ENCODE measurements around the gene ZNF584.

The ZNF584 gene

DNA sequence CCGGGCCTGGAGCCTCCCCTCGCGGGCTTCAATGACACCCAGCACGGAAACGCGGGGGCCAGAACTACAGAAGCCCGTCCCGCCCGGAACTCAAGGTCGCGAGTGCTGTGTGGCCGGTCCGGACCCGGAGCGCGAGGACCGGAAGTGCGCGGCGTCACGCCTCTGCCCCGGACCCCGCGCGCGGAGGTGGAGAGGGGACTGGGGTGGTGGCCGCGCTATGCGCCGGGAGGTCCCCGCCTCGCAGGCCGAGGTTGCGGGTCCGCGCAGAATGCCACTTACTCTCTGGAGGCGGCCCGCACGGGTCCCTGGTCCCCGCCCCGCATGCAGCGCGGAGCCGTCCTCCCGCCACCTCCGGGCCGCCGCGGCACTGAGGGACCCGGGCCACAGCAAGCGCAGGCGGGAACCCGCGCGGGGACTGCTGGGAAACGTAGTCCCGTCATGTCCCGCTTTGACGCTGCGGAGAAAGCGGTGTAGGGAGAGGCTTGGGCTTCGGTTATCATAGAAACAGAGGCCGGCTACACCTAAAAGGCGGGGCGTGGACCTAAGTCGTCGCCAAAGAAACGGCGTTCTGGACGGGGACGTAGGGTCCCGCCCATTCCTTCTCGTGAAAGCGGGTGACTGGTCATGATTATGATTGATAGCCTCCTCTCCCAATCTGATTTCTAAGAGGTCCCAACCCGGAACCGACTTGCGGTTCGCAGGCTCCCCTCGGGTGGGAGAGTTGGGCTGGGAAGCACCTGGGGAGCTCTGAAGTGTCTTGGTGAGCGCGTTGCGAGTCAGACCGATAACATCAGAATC lies 27.6 kb upstream of the ZNF584 start, which contains the start of gene ZNF837 (continued):
- TF ChIP-seq, protein P1, sequence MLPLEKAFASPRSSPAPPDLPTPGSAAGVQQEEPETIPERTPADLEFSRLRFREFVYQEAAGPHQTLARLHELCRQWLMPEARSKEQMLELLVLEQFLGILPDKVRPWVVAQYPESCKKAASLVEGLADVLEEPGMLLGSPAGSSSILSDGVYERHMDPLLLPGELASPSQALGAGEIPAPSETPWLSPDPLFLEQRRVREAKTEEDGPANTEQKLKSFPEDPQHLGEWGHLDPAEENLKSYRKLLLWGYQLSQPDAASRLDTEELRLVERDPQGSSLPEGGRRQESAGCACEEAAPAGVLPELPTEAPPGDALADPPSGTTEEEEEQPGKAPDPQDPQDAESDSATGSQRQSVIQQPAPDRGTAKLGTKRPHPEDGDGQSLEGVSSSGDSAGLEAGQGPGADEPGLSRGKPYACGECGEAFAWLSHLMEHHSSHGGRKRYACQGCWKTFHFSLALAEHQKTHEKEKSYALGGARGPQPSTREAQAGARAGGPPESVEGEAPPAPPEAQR (tag by site-specific recombination; IDR thresholded peaks at IDR 0.05), result peak; percentile 84
- peak; percentile 95 for TF ChIP-seq ZNF335 (tag by site-specific recombination; conservative IDR thresholded peaks at IDR 0.05)
- TF ChIP-seq YY2 (tag by site-specific recombination; IDR thresholded peaks at IDR 0.05), result peak; percentile 88
- TF ChIP-seq ZNF341 (tag by site-specific recombination; IDR thresholded peaks at IDR 0.05; ENCODE audit: low read depth), result no peak
- TF ChIP-seq ZNF701 (tag by site-specific recombination; IDR thresholded peaks at IDR 0.05), result no peak
- no peak for TF ChIP-seq ZNF776 (tag by site-specific recombination; IDR thresholded peaks at IDR 0.05; ENCODE audit: borderline replicate concordance)
- peak; percentile 84 for TF ChIP-seq ZNF10 (tag by site-specific recombination; IDR thresholded peaks at IDR 0.05)
- no peak; the same call in 1 of the 2 replicates for TF ChIP-seq TRIM28 (IDR thresholded peaks at IDR 0.05; ENCODE audit: borderline replicate concordance, low read length)
- TF ChIP-seq IKZF3 (tag by site-specific recombination; IDR thresholded peaks at IDR 0.05), result no peak
- peak; percentile 98 for TF ChIP-seq GLI4 (tag by site-specific recombination; IDR thresholded peaks at IDR 0.05)
- TF ChIP-seq ZNF2 (tag by site-specific recombination; IDR thresholded peaks at IDR 0.05), result peak; percentile 89
- no peak for TF ChIP-seq ZNF155 (tag by site-specific recombination; IDR thresholded peaks at IDR 0.05)
- peak; percentile 44; the same call in 1 of the 2 replicates for TF ChIP-seq GLIS1 (tag by site-specific recombination; IDR thresholded peaks at IDR 0.05)
- TF ChIP-seq ZNF157 (tag by site-specific recombination; IDR thresholded peaks at IDR 0.05), result no peak
- 0 out of 2 replicates have a peak, but pooled peaks have one; percentile 9 for TF ChIP-seq ZNF560 (tag by site-specific recombination; IDR thresholded peaks at IDR 0.05; ENCODE audit: borderline replicate concordance)
- TF ChIP-seq ZNF140 (tag by site-specific recombination; IDR thresholded peaks at IDR 0.05), result no peak
- 0 out of 2 replicates have a peak, but pooled peaks have one; percentile 11 for TF ChIP-seq ZNF223 (tag by site-specific recombination; IDR thresholded peaks at IDR 0.05)
- no peak for TF ChIP-seq ZNF654 (tag by site-specific recombination; IDR thresholded peaks at IDR 0.05; ENCODE audit: low read depth)
- peak; percentile 67; the same call in 1 of the 2 replicates for TF ChIP-seq TCF7L2 (IDR thresholded peaks at IDR 0.05; ENCODE audit: borderline replicate concordance, low read depth, low read length)
- TF ChIP-seq ZBTB8A (tag by site-specific recombination; IDR thresholded peaks at IDR 0.05), result peak; percentile 59
- no peak for TF ChIP-seq ZNF266 (tag by site-specific recombination; IDR thresholded peaks at IDR 0.05; ENCODE audit: low read depth)
- peak; percentile 78; the same call in 1 of the 2 replicates for TF ChIP-seq ZSCAN16 (tag by site-specific recombination; IDR thresholded peaks at IDR 0.05)
- peak; percentile 100 for TF ChIP-seq ZSCAN30 (tag by site-specific recombination; IDR thresholded peaks at IDR 0.05)
- TF ChIP-seq ZNF529 (tag by site-specific recombination; IDR thresholded peaks at IDR 0.05; ENCODE audit: insufficient replicate concordance), result no peak
- TF ChIP-seq ZNF843 (tag by site-specific recombination; IDR thresholded peaks at IDR 0.05), result peak; percentile 73
- TF ChIP-seq, protein P2, sequence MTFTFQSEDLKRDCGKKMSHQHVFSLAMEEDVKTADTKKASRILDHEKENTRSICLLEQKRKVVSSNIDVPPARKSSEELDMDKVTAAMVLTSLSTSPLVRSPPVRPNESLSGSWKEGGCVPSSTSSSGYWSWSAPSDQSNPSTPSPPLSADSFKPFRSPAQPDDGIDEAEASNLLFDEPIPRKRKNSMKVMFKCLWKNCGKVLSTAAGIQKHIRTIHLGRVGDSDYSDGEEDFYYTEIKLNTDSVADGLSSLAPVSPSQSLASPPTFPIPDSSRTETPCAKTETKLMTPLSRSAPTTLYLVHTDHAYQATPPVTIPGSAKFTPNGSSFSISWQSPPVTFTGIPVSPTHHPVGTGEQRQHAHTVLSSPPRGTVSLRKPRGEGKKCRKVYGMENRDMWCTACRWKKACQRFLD (tag by site-specific recombination; IDR thresholded peaks at IDR 0.05), result no peak
- TF ChIP-seq ZNF274 (IDR thresholded peaks at IDR 0.05; ENCODE audit: low read length), result no peak
- no peak for TF ChIP-seq ZNF274 (tag by site-specific recombination; IDR thresholded peaks at IDR 0.05; ENCODE audit: borderline replicate concordance)
- TF ChIP-seq BCL11B (tag by site-specific recombination; IDR thresholded peaks at IDR 0.05; ENCODE audit: low read depth), result no peak; the same call in 1 of the 2 replicates
- TF ChIP-seq, protein P3, sequence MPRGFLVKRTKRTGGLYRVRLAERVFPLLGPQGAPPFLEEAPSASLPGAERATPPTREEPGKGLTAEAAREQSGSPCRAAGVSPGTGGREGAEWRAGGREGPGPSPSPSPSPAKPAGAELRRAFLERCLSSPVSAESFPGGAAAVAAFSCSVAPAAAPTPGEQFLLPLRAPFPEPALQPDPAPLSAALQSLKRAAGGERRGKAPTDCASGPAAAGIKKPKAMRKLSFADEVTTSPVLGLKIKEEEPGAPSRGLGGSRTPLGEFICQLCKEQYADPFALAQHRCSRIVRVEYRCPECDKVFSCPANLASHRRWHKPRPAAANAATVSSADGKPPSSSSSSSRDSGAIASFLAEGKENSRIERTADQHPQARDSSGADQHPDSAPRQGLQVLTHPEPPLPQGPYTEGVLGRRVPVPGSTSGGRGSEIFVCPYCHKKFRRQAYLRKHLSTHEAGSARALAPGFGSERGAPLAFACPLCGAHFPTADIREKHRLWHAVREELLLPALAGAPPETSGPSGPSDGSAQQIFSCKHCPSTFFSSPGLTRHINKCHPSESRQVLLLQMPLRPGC (tag by site-specific recombination; IDR thresholded peaks at IDR 0.05), result peak; percentile 79
- TF ChIP-seq GFI1B (tag by site-specific recombination; IDR thresholded peaks at IDR 0.05), result 0 out of 2 replicates have a peak, but pooled peaks have one; percentile 29
- 0 out of 2 replicates have a peak, but pooled peaks have one; percentile 35 for TF ChIP-seq ZNF146 (tag by site-specific recombination; IDR thresholded peaks at IDR 0.05)
- TF ChIP-seq, protein P4, sequence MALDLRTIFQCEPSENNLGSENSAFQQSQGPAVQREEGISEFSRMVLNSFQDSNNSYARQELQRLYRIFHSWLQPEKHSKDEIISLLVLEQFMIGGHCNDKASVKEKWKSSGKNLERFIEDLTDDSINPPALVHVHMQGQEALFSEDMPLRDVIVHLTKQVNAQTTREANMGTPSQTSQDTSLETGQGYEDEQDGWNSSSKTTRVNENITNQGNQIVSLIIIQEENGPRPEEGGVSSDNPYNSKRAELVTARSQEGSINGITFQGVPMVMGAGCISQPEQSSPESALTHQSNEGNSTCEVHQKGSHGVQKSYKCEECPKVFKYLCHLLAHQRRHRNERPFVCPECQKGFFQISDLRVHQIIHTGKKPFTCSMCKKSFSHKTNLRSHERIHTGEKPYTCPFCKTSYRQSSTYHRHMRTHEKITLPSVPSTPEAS (tag by site-specific recombination; IDR thresholded peaks at IDR 0.05), result peak; percentile 75
- TF ChIP-seq RBAK (tag by site-specific recombination; IDR thresholded peaks at IDR 0.05), result no peak
- peak; percentile 96 for TF ChIP-seq ZNF580 (tag by site-specific recombination; IDR thresholded peaks at IDR 0.05)
- peak; percentile 97 for TF ChIP-seq ZXDB (tag by site-specific recombination; IDR thresholded peaks at IDR 0.05)
- TF ChIP-seq ZNF561 (tag by site-specific recombination; IDR thresholded peaks at IDR 0.05; ENCODE audit: borderline replicate concordance), result peak; percentile 99
